ENCODE data around the gene TMEM53. TPM values are rescaled to one million over a fixed set of nuclear protein-coding genes. Genes with fewer than 3 reads are reported as not detected.

The TMEM53 gene
- total RNA-seq, 1 donor from 2014 or later, result 11.5 TPM

DNA sequence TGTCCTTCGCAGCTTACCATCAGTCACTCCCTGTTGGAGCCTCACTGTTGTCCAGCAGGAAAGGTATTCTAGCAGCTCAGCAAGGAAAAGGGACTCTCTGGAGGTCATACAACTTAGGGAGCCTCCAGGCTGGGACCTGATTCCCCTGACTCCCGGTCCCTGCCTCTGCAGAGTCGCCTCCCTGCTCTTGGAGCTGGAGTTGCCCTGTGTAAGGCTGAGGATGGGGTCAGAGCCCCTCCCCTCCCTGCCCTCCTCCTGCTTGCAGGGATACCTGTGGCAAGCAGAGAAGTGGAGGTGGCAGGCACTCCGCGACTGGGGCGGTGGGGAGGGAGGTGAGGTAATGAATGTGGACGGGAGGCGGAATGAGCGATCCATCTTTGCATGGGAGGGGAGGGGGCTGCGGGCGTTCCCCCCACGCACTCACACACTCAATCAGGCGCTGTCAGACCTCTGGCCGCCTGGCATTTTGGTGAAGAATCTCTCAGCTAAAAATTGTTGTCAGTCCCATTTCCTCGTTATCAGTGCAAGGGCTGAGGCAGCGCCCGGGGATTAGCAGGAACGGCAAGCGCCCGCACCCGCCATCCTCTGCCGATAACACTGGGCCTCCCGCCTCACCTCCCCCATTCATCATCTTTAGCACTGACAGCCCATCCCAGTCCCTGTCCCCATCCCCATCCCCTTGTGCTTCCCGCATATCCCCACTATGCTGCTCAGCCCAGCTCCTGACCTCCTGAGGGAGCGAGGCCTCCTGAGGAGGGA lies 64.3 kb downstream of the TMEM53 start:
- TF ChIP-seq, protein P1, sequence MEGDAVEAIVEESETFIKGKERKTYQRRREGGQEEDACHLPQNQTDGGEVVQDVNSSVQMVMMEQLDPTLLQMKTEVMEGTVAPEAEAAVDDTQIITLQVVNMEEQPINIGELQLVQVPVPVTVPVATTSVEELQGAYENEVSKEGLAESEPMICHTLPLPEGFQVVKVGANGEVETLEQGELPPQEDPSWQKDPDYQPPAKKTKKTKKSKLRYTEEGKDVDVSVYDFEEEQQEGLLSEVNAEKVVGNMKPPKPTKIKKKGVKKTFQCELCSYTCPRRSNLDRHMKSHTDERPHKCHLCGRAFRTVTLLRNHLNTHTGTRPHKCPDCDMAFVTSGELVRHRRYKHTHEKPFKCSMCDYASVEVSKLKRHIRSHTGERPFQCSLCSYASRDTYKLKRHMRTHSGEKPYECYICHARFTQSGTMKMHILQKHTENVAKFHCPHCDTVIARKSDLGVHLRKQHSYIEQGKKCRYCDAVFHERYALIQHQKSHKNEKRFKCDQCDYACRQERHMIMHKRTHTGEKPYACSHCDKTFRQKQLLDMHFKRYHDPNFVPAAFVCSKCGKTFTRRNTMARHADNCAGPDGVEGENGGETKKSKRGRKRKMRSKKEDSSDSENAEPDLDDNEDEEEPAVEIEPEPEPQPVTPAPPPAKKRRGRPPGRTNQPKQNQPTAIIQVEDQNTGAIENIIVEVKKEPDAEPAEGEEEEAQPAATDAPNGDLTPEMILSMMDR (IDR thresholded peaks at IDR 0.05; ENCODE audit: borderline replicate concordance), result no peak

DNA sequence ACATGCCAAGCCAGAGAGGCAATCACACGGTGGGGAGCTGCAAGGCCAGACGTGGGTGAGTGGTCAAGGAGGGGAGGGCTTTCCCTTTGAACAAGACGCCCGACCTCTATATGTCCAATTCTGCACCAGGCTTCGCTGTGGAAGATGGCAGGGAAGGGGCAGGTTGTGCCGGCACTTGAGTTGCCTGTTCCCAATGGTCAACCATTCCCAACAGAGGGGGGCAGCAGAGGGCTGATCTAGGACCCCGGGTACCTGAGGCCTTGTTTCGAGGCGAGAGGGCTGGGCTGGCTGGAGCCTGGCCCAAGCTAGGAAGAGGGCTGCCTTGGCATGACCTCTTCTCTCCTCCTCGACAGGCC lies 64.9 kb downstream of the TMEM53 start:
- Histone ChIP-seq H3K9me3 (replicated peaks) (no peaks in the 10 kb centered on the region), H3K27me3 (ENCODE audit: low read depth) (peaks cover 29% of the 10 kb centered on the region), H3K4me3 (no peak overlapping the region), H3K36me3 (no peaks in the 10 kb centered on the region), H3K27ac (replicated peaks) (no peak overlapping the region), H3K4me1 (no peaks in the 10 kb centered on the region)
- intact Hi-C loops (cut with micrococcal nuclease), result no loop called here
- DNase-seq, result peak; percentile 39
- TF ChIP-seq, protein P1 (IDR thresholded peaks at IDR 0.05; ENCODE audit: borderline replicate concordance), result peak; percentile 66

More for the DNA sequence above, 64.3 kb downstream of the TMEM53 start:
- Histone ChIP-seq H3K4me1 (no peaks in the 10 kb centered on the region), H3K4me3 (no peak overlapping the region), H3K36me3 (no peaks in the 10 kb centered on the region), H3K27ac (replicated peaks) (no peak overlapping the region), H3K9me3 (replicated peaks) (no peaks in the 10 kb centered on the region), H3K27me3 (ENCODE audit: low read depth) (peaks cover 26% of the 10 kb centered on the region)
- intact Hi-C loops (cut with micrococcal nuclease), result no loop called here
- no peak for DNase-seq

DNA sequence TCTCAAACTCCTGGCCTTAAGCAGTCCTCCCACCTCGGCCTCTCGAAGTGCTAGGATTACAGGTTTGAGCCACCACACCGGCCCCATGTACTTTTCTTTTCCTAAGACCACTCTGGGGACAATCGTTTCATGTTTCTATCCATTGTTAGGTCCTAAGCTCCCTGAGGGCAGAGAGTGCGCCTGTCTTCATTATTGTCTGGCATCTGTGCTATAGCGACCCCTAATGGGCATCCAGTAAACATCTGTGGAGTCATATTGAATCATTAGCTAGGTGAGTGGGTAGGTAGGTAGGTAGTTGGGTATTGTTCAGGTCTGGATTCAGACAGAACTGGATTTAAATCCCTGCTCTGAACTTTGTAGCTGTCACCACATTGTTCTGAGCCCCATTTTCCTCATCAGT lies 66.1 kb downstream of the TMEM53 start:
- TF ChIP-seq, protein P1 (IDR thresholded peaks at IDR 0.05; ENCODE audit: borderline replicate concordance), result no peak
- H3K9me3 ChIP-seq (replicated peaks), result no peaks in the 10 kb centered on the region
- intact Hi-C loops (cut with micrococcal nuclease), result no loop called here

DNA sequence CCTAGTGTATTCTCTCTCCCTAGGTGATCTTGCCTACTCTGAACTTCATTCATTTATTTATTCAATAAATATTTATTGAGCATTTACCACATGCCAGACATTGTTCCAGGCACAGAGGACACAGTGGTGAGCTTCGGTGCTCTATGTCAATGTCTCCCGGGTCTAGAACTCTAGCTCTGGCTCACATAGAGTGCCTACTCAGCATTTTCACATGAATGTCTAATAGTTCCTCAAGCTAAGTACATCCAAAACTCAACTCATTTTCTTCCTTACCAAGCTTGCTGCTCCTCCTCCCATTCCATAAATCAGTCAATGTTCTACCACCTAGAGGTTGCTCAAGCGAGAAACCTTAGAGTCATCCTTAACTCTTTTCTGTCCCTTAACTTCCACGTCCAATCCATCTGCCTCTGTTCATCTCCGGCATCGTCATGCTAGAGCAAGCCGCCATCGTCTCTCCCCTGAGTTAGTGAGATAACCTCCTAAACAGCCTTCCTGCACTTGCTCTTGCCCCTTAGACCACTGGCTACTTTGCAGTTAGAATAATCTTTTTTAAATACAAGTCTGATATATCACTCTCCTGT lies 67.5 kb downstream of the TMEM53 start:
- H3K27ac ChIP-seq (replicated peaks), result no peak overlapping the region
- no peak for DNase-seq
- no peaks in the 10 kb centered on the region for H3K9me3 ChIP-seq (replicated peaks)
- no peaks in the 10 kb centered on the region for H3K4me1 ChIP-seq
- TF ChIP-seq, protein P1 (IDR thresholded peaks at IDR 0.05; ENCODE audit: borderline replicate concordance), result no peak
- H3K27me3 ChIP-seq (ENCODE audit: low read depth), result peaks cover 55% of the 10 kb centered on the region
- intact Hi-C loops (cut with micrococcal nuclease), result no loop called here
- no peaks in the 10 kb centered on the region for H3K36me3 ChIP-seq
- H3K4me3 ChIP-seq, result no peak overlapping the region

More for the DNA sequence above, 66.1 kb downstream of the TMEM53 start:
- Histone ChIP-seq H3K27me3 (ENCODE audit: low read depth) (peaks cover 41% of the 10 kb centered on the region), H3K36me3 (no peaks in the 10 kb centered on the region), H3K27ac (replicated peaks) (no peak overlapping the region), H3K4me3 (no peak overlapping the region), H3K4me1 (no peaks in the 10 kb centered on the region)
- no peak for DNase-seq

DNA sequence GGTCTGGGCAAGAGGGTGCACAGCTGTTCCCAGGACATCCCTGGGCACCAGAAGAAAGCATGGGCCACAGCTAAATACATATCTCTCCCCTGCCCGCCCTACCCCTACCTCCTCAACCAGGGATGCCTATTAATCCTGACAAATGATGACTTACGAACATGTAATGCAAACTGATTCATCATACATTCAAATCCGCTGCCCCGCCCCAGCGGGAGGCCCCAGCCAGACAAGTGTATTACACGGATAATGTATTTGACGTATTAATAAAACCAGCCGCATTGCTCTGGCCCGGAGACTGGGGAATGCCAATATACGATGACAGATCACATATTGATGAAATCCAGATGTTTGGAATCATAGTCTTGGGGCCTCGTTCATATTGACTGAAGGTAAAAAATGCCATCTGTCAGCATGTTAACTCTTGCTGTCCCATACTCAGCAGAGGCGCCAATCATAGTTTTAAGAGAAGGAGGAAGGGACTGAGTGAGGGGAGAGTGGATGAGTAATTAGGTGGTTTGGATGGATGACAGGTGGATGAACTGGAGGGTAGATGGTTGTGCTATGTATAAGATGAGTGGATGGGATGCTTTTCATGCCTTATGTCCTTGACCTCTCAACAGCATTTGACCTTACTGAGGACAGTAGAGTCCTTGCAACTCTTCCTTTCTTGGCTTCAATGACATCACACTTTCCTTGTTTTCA lies 68.2 kb downstream of the TMEM53 start:
- H3K4me1 ChIP-seq, result no peaks in the 10 kb centered on the region
- no peak overlapping the region for H3K27ac ChIP-seq (replicated peaks)
- peaks cover 62% of the 10 kb centered on the region for H3K27me3 ChIP-seq (ENCODE audit: low read depth)
- TF ChIP-seq, protein P1 (IDR thresholded peaks at IDR 0.05; ENCODE audit: borderline replicate concordance), result no peak
- DNase-seq, result no peak
- H3K36me3 ChIP-seq, result no peaks in the 10 kb centered on the region
- H3K4me3 ChIP-seq, result no peak overlapping the region
- H3K9me3 ChIP-seq (replicated peaks), result no peaks in the 10 kb centered on the region
- intact Hi-C loops (cut with micrococcal nuclease), result no loop called here

Measured in left ventricle myocardium inferior (tissue), 1 donor.